Measurements from ENCODE around the gene SLC23A2. TPM values are rescaled to one million over a fixed set of nuclear protein-coding genes. Genes with fewer than 3 reads are reported as not detected.

SLC23A2 gene
- total and polyA plus RNA-seq, 2 donors: 5.7 to 8.6 TPM

DNA sequence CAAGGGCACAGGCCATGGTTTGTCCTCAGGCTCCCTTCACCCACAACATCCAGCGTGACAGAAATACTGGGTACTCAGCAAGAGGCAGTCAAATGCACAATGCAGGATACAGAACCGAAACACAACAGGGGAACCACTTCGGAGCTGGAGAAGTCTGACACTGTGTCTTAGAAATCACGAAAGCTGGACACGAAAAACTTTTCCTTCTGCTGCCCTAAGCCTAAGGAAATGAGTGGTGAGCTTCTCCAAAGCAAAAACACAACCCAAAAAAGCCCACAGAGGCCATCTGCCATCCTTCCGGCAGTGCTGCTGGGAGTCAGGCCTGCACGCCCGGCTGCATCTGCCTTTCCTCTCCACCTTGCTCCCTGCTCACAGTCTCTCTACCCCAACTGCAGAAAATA, 106.3 kb downstream of the SLC23A2 start:
- Histone ChIP-seq H3K4me1 (ENCODE audit: control insufficient read depth in 2 of 2, insufficient read depth in 2 of 2, low read length in 2 of 2) (peaks cover 0 to 4% of the 10 kb centered on the region in 2 donors), H3K27me3 (ENCODE audit: control insufficient read depth in 2 of 2, insufficient read depth in 1 of 2, low read length in 1 of 2) (no peaks in the 10 kb centered on the region), H3K9me3 (ENCODE audit: control insufficient read depth in 2 of 2, insufficient read depth in 1 of 2, low read length in 1 of 2) (no peaks in the 10 kb centered on the region), H3K27ac (ENCODE audit: low read depth in 1 of 2, low read length in 1 of 2) (no peak overlapping the region), H3K36me3 (ENCODE audit: control insufficient read depth in 2 of 2, insufficient read depth in 2 of 2, low read length in 1 of 2) (peaks cover 23 to 38% of the 10 kb centered on the region in 2 donors), H3K4me3 (ENCODE audit: low read length in 2 of 2) (no peak overlapping the region)
- 88% methylated on average over 8 of the region's 8 CpGs for WGBS
- peak in 1 of 9 donors; percentile 9 for DNase-seq (ENCODE audit: low read depth in 6 of 9, low spot score in 9 of 9)

DNA sequence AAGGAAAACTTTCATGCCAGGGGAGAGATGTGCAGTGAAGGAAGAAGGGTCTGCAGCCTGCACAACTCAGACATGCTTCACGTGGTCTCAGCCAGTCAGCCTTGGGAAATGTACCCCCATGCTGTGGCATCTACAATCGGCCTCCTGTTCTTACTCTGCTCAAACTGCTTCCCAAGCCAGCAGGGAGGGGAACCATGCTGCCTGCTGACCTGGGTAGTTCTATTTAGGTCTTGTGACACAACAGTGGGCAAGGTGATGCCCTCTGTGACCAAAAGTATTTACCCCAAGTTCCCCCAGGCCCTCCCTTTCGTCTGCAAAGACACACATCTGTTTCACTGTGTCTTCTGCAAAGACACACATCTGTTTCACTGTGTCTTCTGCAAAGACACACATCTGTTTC, 106.9 kb downstream of the SLC23A2 start:
- 94% methylated on average over 3 of the region's 3 CpGs for WGBS
- H3K27me3 ChIP-seq (ENCODE audit: control insufficient read depth in 2 of 2, insufficient read depth in 1 of 2, low read length in 1 of 2): no peaks in the 10 kb centered on the region
- peaks cover 0 to 4% of the 10 kb centered on the region in 2 donors for H3K4me1 ChIP-seq (ENCODE audit: control insufficient read depth in 2 of 2, insufficient read depth in 2 of 2, low read length in 2 of 2)
- H3K9me3 ChIP-seq (ENCODE audit: control insufficient read depth in 2 of 2, insufficient read depth in 1 of 2, low read length in 1 of 2): no peaks in the 10 kb centered on the region
- H3K36me3 ChIP-seq (ENCODE audit: control insufficient read depth in 2 of 2, insufficient read depth in 2 of 2, low read length in 1 of 2): peaks cover 22 to 36% of the 10 kb centered on the region in 2 donors
- DNase-seq (ENCODE audit: low read depth in 6 of 9, low spot score in 9 of 9): no peak
- no peak overlapping the region for H3K27ac ChIP-seq (ENCODE audit: low read depth in 1 of 2, low read length in 1 of 2)
- H3K4me3 ChIP-seq (ENCODE audit: low read length in 2 of 2): no peak overlapping the region

DNA sequence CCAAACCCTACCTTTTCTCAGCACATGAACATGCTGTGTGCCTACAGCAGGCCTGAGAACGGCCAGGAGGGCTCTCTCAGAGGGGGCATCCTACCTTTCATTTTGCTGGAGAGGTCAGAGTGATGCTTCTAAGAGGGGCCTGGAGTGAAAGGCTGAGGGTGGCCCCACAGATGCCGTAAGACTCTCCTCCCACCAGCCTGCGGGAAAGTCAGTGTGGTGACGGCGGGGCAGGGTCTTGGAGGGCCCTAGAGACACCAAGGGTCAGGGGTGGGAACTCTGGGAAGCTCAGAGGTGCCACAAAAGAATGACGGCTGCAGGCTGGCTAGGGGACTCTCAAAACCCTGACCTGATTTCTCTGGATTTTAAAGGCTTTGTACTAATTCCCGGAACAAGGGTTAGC, 107.6 kb downstream of the SLC23A2 start:
- WGBS: 98% methylated on average over 7 of the region's 7 CpGs

DNA sequence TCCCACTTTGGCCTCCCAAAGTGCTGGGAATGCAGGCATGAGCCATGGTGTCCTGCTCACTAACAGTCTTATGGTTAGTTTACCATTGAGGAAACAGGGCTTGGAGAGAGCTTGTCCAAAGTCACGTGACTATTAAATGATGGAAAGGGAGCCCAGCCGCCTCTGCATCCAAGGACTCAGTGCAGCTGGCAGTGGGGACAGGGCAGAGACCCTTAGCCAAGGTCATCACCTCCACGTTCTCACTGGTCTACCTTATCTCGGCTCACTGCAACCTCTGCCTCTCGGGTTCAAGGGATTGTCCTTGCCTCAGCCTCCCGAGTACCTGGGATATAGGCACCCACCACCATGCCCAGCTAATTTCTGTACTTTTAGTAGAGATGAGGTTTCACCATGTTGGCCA, 109.3 kb downstream of the SLC23A2 start:
- peaks cover 0 to 4% of the 10 kb centered on the region in 2 donors for H3K4me1 ChIP-seq (ENCODE audit: control insufficient read depth in 2 of 2, insufficient read depth in 2 of 2, low read length in 2 of 2)
- H3K27me3 ChIP-seq (ENCODE audit: control insufficient read depth in 2 of 2, insufficient read depth in 1 of 2, low read length in 1 of 2): no peaks in the 10 kb centered on the region
- over 99% methylated on average over 6 of the region's 6 CpGs for WGBS
- H3K9me3 ChIP-seq (ENCODE audit: control insufficient read depth in 2 of 2, insufficient read depth in 1 of 2, low read length in 1 of 2): no peaks in the 10 kb centered on the region
- H3K36me3 ChIP-seq (ENCODE audit: control insufficient read depth in 2 of 2, insufficient read depth in 2 of 2, low read length in 1 of 2): peaks cover 9 to 27% of the 10 kb centered on the region in 2 donors
- no peak overlapping the region for H3K27ac ChIP-seq (ENCODE audit: low read depth in 1 of 2, low read length in 1 of 2)
- no peak for DNase-seq (ENCODE audit: low read depth in 6 of 9, low spot score in 9 of 9)
- H3K4me3 ChIP-seq (ENCODE audit: low read length in 2 of 2): no peak overlapping the region

More for the DNA sequence above, 107.6 kb downstream of the SLC23A2 start:
- Histone ChIP-seq H3K36me3 (ENCODE audit: control insufficient read depth in 2 of 2, insufficient read depth in 2 of 2, low read length in 1 of 2) (peaks cover 20 to 36% of the 10 kb centered on the region in 2 donors), H3K4me3 (ENCODE audit: low read length in 2 of 2) (no peak overlapping the region), H3K9me3 (ENCODE audit: control insufficient read depth in 2 of 2, insufficient read depth in 1 of 2, low read length in 1 of 2) (no peaks in the 10 kb centered on the region), H3K27ac (ENCODE audit: low read depth in 1 of 2, low read length in 1 of 2) (no peak overlapping the region), H3K27me3 (ENCODE audit: control insufficient read depth in 2 of 2, insufficient read depth in 1 of 2, low read length in 1 of 2) (no peaks in the 10 kb centered on the region), H3K4me1 (ENCODE audit: control insufficient read depth in 2 of 2, insufficient read depth in 2 of 2, low read length in 2 of 2) (peaks cover 0 to 4% of the 10 kb centered on the region in 2 donors)
- no peak for DNase-seq (ENCODE audit: low read depth in 6 of 9, low spot score in 9 of 9)

DNA sequence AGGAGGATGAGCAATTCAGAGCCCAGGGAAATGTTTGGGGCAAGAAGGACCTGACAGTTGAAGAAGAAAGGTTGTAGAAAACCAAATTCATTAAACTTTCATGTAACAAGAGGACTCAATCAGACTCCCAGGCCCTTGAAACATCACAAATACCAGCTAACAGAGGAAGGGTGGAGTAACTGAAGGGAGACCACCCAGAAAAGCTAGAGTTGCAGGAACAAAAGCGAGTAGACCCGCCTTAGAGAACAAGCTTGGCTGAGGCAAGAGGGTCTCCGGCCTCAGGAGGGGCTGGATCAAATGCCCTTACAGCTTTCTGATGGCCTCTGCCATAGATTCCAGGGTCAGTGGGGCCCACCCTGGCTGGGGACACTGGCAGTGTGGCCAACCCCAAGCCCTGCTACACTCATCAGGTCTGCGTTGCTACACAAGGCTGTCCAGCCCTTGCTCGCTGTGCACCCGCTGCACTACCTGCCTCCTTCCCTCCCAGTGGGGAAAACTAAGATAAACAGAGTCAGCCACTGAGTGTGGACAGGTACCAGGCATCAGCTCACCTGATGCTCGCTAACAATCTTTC, 110.0 kb downstream of the SLC23A2 start:
- 96% methylated on average over 7 of the region's 7 CpGs for WGBS
- H3K4me3 ChIP-seq (ENCODE audit: low read length in 2 of 2): no peak overlapping the region
- no peak for DNase-seq (ENCODE audit: low read depth in 6 of 9, low spot score in 9 of 9)
- no peaks in the 10 kb centered on the region for H3K27me3 ChIP-seq (ENCODE audit: control insufficient read depth in 2 of 2, insufficient read depth in 1 of 2, low read length in 1 of 2)
- H3K27ac ChIP-seq (ENCODE audit: low read depth in 1 of 2, low read length in 1 of 2): no peak overlapping the region
- peaks cover 7 to 21% of the 10 kb centered on the region in 2 donors for H3K36me3 ChIP-seq (ENCODE audit: control insufficient read depth in 2 of 2, insufficient read depth in 2 of 2, low read length in 1 of 2)
- H3K4me1 ChIP-seq (ENCODE audit: control insufficient read depth in 2 of 2, insufficient read depth in 2 of 2, low read length in 2 of 2): peaks cover 0 to 4% of the 10 kb centered on the region in 2 donors
- H3K9me3 ChIP-seq (ENCODE audit: control insufficient read depth in 2 of 2, insufficient read depth in 1 of 2, low read length in 1 of 2): no peaks in the 10 kb centered on the region

DNA sequence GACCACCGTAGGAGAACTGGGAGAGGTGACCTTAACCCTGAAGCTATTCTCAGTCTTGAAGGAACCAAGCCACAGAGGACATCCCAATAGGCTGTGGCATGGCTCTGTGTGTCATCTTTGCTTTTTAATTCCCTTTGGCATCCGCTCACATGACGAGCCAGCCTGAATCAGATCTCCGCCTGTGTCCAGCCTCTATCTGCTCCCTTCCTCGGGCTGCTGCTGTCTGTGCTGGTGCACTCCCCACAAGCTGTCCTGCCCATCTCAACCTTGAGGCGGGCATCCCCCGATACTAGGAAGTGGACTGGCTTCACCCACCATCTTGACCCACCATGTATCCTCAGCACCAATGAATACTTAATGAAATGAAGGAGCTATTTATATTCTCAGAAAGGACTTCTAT, 111.9 kb downstream of the SLC23A2 start:
- Histone ChIP-seq H3K4me3 (ENCODE audit: low read length in 2 of 2) (no peak overlapping the region), H3K27me3 (ENCODE audit: control insufficient read depth in 2 of 2, insufficient read depth in 1 of 2, low read length in 1 of 2) (no peaks in the 10 kb centered on the region), H3K36me3 (ENCODE audit: control insufficient read depth in 2 of 2, insufficient read depth in 2 of 2, low read length in 1 of 2) (peaks cover 5 to 18% of the 10 kb centered on the region in 2 donors), H3K4me1 (ENCODE audit: control insufficient read depth in 2 of 2, insufficient read depth in 2 of 2, low read length in 2 of 2) (peaks cover 0 to 7% of the 10 kb centered on the region in 2 donors), H3K9me3 (ENCODE audit: control insufficient read depth in 2 of 2, insufficient read depth in 1 of 2, low read length in 1 of 2) (no peaks in the 10 kb centered on the region), H3K27ac (ENCODE audit: low read depth in 1 of 2, low read length in 1 of 2) (no peak overlapping the region)
- no peak for DNase-seq (ENCODE audit: low read depth in 6 of 9, low spot score in 9 of 9)
- 96% methylated on average over 7 of the region's 7 CpGs for WGBS

DNA sequence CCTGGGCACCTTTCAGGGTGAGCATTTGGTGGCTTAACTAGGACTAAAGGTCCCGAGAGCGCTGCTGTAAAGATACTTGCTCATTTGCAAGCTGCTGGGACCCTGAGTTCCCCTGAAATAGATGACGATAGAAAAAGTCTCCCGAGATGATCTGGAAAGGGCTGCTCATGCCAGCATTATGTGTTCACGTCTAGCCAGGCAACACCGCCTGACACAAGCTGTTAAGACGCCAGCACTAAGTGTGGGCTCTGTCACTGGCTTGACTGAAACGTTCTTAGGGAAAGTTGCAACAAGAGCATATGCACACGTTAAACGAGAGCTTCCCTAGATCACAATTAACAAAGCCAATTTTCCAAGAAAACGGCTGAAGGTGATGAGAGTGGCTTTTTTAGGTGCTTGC, 113.7 kb downstream of the SLC23A2 start:
- Histone ChIP-seq H3K27ac (ENCODE audit: low read depth in 1 of 2, low read length in 1 of 2) (no peak overlapping the region), H3K36me3 (ENCODE audit: control insufficient read depth in 2 of 2, insufficient read depth in 2 of 2, low read length in 1 of 2) (peaks cover 15 to 25% of the 10 kb centered on the region in 2 donors)
- DNase-seq (ENCODE audit: low read depth in 6 of 9, low spot score in 9 of 9): no peak

DNA sequence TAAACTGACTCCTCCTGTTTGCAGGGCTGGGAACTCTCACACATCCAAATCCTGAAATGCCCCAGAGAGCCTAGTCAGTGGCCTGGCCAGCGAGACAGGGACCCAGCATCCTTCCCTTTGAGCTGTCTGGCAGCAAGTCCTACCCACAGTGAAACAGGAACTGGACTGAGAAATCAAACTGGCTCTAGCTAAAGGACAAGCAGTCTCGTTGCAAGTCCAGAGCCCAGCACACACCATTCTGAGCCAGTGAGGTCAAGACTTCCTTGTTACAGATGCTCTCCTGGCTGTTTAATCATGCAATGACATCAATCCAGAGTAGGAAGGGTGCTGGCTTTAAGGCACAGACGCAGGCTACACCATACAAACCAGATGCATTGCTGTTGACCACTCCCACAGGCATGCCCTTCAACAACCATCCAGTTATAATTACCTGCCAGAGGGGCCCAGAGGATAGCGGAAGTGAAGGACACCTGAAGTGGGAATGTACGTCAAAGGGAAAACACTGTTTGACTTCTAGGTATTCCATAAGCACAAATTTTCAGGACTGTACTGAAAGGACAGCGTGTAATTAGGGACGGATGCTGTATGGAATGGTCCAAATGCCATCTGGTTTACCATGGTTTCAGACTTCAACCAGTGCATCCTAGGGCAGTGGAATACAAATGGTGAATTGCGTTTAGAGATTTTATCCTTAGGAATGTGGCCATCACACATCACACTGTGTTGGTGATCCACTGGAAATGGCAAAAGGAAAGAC, 114.4 kb downstream of the SLC23A2 start:
- Histone ChIP-seq H3K4me1 (ENCODE audit: control insufficient read depth in 2 of 2, insufficient read depth in 2 of 2, low read length in 2 of 2) (peaks cover 0 to 7% of the 10 kb centered on the region in 2 donors), H3K4me3 (ENCODE audit: low read length in 2 of 2) (no peak overlapping the region), H3K36me3 (ENCODE audit: control insufficient read depth in 2 of 2, insufficient read depth in 2 of 2, low read length in 1 of 2) (peaks cover 15 to 25% of the 10 kb centered on the region in 2 donors), H3K27ac (ENCODE audit: low read depth in 1 of 2, low read length in 1 of 2) (no peak overlapping the region), H3K9me3 (ENCODE audit: control insufficient read depth in 2 of 2, insufficient read depth in 1 of 2, low read length in 1 of 2) (no peaks in the 10 kb centered on the region), H3K27me3 (ENCODE audit: control insufficient read depth in 2 of 2, insufficient read depth in 1 of 2, low read length in 1 of 2) (no peaks in the 10 kb centered on the region)
- 96% methylated on average over 8 of the region's 8 CpGs for WGBS
- DNase-seq (ENCODE audit: low read depth in 6 of 9, low spot score in 9 of 9): no peak

More for the DNA sequence above, 113.7 kb downstream of the SLC23A2 start:
- Histone ChIP-seq H3K4me1 (ENCODE audit: control insufficient read depth in 2 of 2, insufficient read depth in 2 of 2, low read length in 2 of 2) (peaks cover 0 to 7% of the 10 kb centered on the region in 2 donors), H3K27me3 (ENCODE audit: control insufficient read depth in 2 of 2, insufficient read depth in 1 of 2, low read length in 1 of 2) (no peaks in the 10 kb centered on the region), H3K4me3 (ENCODE audit: low read length in 2 of 2) (no peak overlapping the region), H3K9me3 (ENCODE audit: control insufficient read depth in 2 of 2, insufficient read depth in 1 of 2, low read length in 1 of 2) (no peaks in the 10 kb centered on the region)
- 98% methylated on average over 11 of the region's 11 CpGs for WGBS

DNA sequence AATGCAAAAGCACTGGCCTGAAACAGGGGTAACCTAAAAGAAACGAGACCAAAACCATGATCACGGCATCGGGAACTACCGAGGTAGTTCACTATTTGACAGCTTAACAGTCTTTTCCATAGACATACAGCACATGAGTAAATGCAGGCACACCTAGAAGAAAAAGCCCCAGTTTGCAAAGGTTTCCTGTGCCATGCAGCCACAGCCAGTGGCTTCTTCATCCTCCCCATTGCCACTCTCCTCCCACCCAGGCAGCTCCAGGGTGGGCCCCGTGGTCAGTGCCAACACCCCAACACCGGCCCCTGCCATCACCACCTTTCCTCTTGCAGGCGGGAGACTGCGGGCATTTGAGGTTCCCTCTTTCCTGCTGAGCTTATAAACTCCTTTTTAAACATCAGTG, 115.4 kb downstream of the SLC23A2 start:
- Histone ChIP-seq H3K4me3 (ENCODE audit: low read length in 2 of 2) (no peak overlapping the region), H3K27me3 (ENCODE audit: control insufficient read depth in 2 of 2, insufficient read depth in 1 of 2, low read length in 1 of 2) (no peaks in the 10 kb centered on the region), H3K9me3 (ENCODE audit: control insufficient read depth in 2 of 2, insufficient read depth in 1 of 2, low read length in 1 of 2) (no peaks in the 10 kb centered on the region), H3K4me1 (ENCODE audit: control insufficient read depth in 2 of 2, insufficient read depth in 2 of 2, low read length in 2 of 2) (peaks cover 0 to 7% of the 10 kb centered on the region in 2 donors), H3K27ac (ENCODE audit: low read depth in 1 of 2, low read length in 1 of 2) (no peak overlapping the region), H3K36me3 (ENCODE audit: control insufficient read depth in 2 of 2, insufficient read depth in 2 of 2, low read length in 1 of 2) (peaks cover 15 to 29% of the 10 kb centered on the region in 2 donors)
- 29% methylated on average over 8 of the region's 8 CpGs for WGBS
- no peak for DNase-seq (ENCODE audit: low read depth in 6 of 9, low spot score in 9 of 9)

Data from thymus (tissue), 11 donors.